GM12874 (cell line): Measurements from ENCODE around the gene DLGAP4.

Experiments used
- TF ChIP-seq, protein P1 (sequence below): IDR thresholded peaks from 2 replicates; pipeline ENCODE4 v1.5.1; 2011; ENCODE audit warnings: low read depth, mild to moderate bottlenecking, control low read depth, low read length, moderate library complexity; ENCODE audit not compliant: insufficient read depth

The DLGAP4 gene

GRCh38 chr20:36349384-36350170 lies 43.4 kb downstream of the DLGAP4 start:
- TF ChIP-seq, protein P1, sequence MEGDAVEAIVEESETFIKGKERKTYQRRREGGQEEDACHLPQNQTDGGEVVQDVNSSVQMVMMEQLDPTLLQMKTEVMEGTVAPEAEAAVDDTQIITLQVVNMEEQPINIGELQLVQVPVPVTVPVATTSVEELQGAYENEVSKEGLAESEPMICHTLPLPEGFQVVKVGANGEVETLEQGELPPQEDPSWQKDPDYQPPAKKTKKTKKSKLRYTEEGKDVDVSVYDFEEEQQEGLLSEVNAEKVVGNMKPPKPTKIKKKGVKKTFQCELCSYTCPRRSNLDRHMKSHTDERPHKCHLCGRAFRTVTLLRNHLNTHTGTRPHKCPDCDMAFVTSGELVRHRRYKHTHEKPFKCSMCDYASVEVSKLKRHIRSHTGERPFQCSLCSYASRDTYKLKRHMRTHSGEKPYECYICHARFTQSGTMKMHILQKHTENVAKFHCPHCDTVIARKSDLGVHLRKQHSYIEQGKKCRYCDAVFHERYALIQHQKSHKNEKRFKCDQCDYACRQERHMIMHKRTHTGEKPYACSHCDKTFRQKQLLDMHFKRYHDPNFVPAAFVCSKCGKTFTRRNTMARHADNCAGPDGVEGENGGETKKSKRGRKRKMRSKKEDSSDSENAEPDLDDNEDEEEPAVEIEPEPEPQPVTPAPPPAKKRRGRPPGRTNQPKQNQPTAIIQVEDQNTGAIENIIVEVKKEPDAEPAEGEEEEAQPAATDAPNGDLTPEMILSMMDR = no peak

GRCh38 chr20:36350439-36350838 lies 44.3 kb downstream of the DLGAP4 start:
- TF ChIP-seq, protein P1 = no peak

- TF ChIP-seq, protein P1 = no peak
Measured at GRCh38 chr20:36351937-36352336, 45.8 kb downstream of the DLGAP4 start.

GRCh38 chr20:36352843-36353553 lies 46.9 kb downstream of the DLGAP4 start:
- TF ChIP-seq, protein P1 = no peak

GRCh38 chr20:36353740-36354139 lies 47.6 kb downstream of the DLGAP4 start:
- TF ChIP-seq, protein P1 = no peak

DNA sequence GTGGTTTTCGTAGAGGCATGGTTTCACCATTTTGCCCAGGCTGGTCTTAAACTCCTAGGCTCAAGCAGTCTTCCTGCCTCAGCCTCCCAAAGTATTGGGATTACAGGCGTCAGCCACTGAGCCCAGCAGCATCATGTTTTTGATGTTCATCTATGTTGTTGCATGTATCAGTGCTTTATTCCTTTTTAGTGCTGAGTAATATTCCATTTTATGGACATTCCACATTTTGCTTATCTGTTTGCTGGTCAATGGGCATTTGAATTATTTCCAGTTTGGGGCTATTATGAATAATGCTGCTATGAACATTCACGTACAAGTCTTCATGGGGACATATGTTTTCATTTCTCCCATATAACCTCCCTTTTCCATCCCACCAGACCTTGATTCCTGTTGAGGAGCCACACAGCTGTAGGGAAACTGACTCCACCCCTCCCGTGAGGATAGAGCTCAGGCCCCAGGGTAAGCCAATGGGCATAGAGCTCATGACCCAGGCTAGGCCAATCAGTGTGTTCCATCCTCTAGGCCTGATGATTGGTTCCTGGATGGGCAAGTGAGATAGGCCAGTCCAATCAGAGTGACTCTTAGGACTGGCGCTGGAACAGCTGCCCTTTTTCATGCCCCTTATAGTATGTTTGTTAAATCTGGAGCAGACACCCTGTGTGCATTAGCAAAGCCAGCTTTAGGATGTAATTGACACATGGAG lies 49.5 kb downstream of the DLGAP4 start:
- TF ChIP-seq, protein P1 = no peak
